OCI-LY1 (cell line): ENCODE data around the gene EIF4ENIF1.

Experiments
- H2AFZ ChIP-seq: fragments of 200-600 bp; sonication (generic), shearing (Covaris generic); 2 replicates; pipeline ENCODE4 v1.6.0; 2014; ENCODE audit warnings: antibody characterized with exemption, mild to moderate bottlenecking, low read length
- H3F3A ChIP-seq: fragments of 200-600 bp; sonication (generic), shearing (Covaris generic); 2 replicates; pipeline ENCODE4 v1.6.0; 2014; ENCODE audit warnings: mild to moderate bottlenecking, antibody characterized with exemption, low read length, moderate library complexity; ENCODE audit not compliant: insufficient read depth
- H3K27ac ChIP-seq: fragments of 200-600 bp; sonication (generic); 2 replicates; pipeline ENCODE4 v1.5.1; 2014; ENCODE audit warnings: low read length, mixed run types, mild to moderate bottlenecking, low read depth; ENCODE audit not compliant: poor library complexity, severe bottlenecking
- H3K27me3 ChIP-seq: fragments of 200-600 bp; sonication (generic); 2 replicates; pipeline ENCODE4 v1.6.0; 2014; ENCODE audit warnings: antibody characterized with exemption, mild to moderate bottlenecking, low read length, moderate library complexity; ENCODE audit not compliant: insufficient read depth
- H3K36me3 ChIP-seq: fragments of 200-600 bp; sonication (generic); 2 replicates; pipeline ENCODE4 v1.6.1; 2014; ENCODE audit warnings: mild to moderate bottlenecking, antibody characterized with exemption, low read length, moderate library complexity, mixed read lengths; ENCODE audit not compliant: insufficient read depth
- H3K4me1 ChIP-seq: fragments of 200-600 bp; sonication (generic); 2 replicates; pipeline ENCODE4 v1.5.1; 2014; ENCODE audit warnings: mild to moderate bottlenecking, low read length, moderate library complexity; ENCODE audit not compliant: insufficient read depth, severe bottlenecking
- H3K4me2 ChIP-seq: fragments of 200-600 bp; sonication (generic), shearing (Covaris generic); 2 replicates; pipeline ENCODE4 v1.6.1; 2014; ENCODE audit warnings: low read length
- H3K4me3 ChIP-seq: fragments of 200-600 bp; sonication (generic); 2 replicates; pipeline ENCODE4 v1.5.1; 2014; ENCODE audit warnings: low read length, low read depth, mild to moderate bottlenecking, mixed read lengths; ENCODE audit not compliant: poor library complexity, severe bottlenecking
- H3K79me2 ChIP-seq: fragments of 200-600 bp; shearing (Covaris generic); 2 replicates; pipeline ENCODE4 v1.6.1; 2016; ENCODE audit warnings: mixed run types, low read length, mixed read lengths; ENCODE audit not compliant: insufficient read depth
- H3K9ac ChIP-seq: fragments of 200-600 bp; sonication (generic), shearing (Covaris generic); 2 replicates; pipeline ENCODE4 v1.6.1; 2014; ENCODE audit warnings: mild to moderate bottlenecking, low read length, mixed read lengths
- H3K9me2 ChIP-seq: fragments of 200-600 bp; sonication (generic), shearing (Covaris generic); 2 replicates; pipeline ENCODE4 v1.6.1; 2014; ENCODE audit warnings: low read depth, mild to moderate bottlenecking, low read length, mixed read lengths
- H3K9me3 ChIP-seq: fragments of 200-600 bp; shearing (Covaris generic); 2 replicates; pipeline ENCODE4 v1.6.1; 2014; ENCODE audit warnings: low read length, mixed read lengths
- H4K20me1 ChIP-seq: fragments of 200-600 bp; sonication (generic), shearing (Covaris generic); 2 replicates; pipeline ENCODE4 v1.6.0; 2016; ENCODE audit warnings: mild to moderate bottlenecking, low read length; ENCODE audit not compliant: insufficient read depth
- CTCF ChIP-seq: fragments of 200-600 bp; sonication (generic), shearing (Covaris generic); IDR thresholded peaks from 2 replicates; pipeline ENCODE4 v1.5.1; 2017; ENCODE audit warnings: mild to moderate bottlenecking, antibody characterized with exemption, low read length, moderate library complexity, mixed read lengths
- EZH2 ChIP-seq: fragments of 200-600 bp; sonication (generic), shearing (Covaris generic); IDR thresholded peaks from 2 replicates; pipeline ENCODE4 v1.8.0; 2017; ENCODE audit warnings: borderline replicate concordance, mixed run types, mild to moderate bottlenecking, antibody characterized with exemption, low read length, moderate library complexity, mixed read lengths

The EIF4ENIF1 gene

GRCh38 chr22:31489632-31490495, at the start of gene EIF4ENIF1:
EIF4ENIF1 (minus strand) TSS chr22:31489842; CDS start chr22:31488718, 1,124 bp downstream.
- H3K9me2 ChIP-seq: no peaks in the 10 kb centered on the region
- H3K27me3 ChIP-seq: no peaks in the 10 kb centered on the region
- no peak within 1 kb of the TSS for H2AFZ ChIP-seq
- peak within 1 kb of the TSS; percentile 86 for H3K9ac ChIP-seq
- H3K27ac ChIP-seq: peak within 1 kb of the TSS; percentile 95
- peak within 1 kb of the TSS; percentile 72 for H3K4me3 ChIP-seq
- H4K20me1 ChIP-seq: no peaks in the 10 kb centered on the region
- peaks cover 15% of the 10 kb centered on the region; the same call in 1 of the 2 replicates for H3K79me2 ChIP-seq
- peaks cover 28% of the 10 kb centered on the region for H3K36me3 ChIP-seq
- H3F3A ChIP-seq: peaks cover 4% of the 10 kb centered on the region; the same call in 1 of the 2 replicates
- peak within 1 kb of the TSS; percentile 82 for H3K4me2 ChIP-seq
- no peak for TF ChIP-seq CTCF
- no peak for TF ChIP-seq EZH2
- peaks cover 43% of the 10 kb centered on the region for H3K4me1 ChIP-seq
- H3K9me3 ChIP-seq: no peaks in the 10 kb centered on the region

GRCh38 chr22:31538815-31539214, 49.2 kb upstream of the EIF4ENIF1 start:
- H3K9me2 ChIP-seq: no peaks in the 10 kb centered on the region
- no peaks in the 10 kb centered on the region for H3K27me3 ChIP-seq
- H4K20me1 ChIP-seq: no peaks in the 10 kb centered on the region
- no peaks in the 10 kb centered on the region for H3K79me2 ChIP-seq
- no peak overlapping the region for H3K4me3 ChIP-seq
- H3K9ac ChIP-seq: no peak overlapping the region
- no peak overlapping the region for H2AFZ ChIP-seq
- H3K27ac ChIP-seq: no peak overlapping the region
- H3K4me2 ChIP-seq: no peak overlapping the region
- H3F3A ChIP-seq: no peaks in the 10 kb centered on the region
- no peak for TF ChIP-seq CTCF
- TF ChIP-seq EZH2: no peak
- H3K9me3 ChIP-seq: no peaks in the 10 kb centered on the region
- H3K4me1 ChIP-seq: no peaks in the 10 kb centered on the region
- H3K36me3 ChIP-seq: peaks cover 44% of the 10 kb centered on the region

GRCh38 chr22:31537019-31537535, 47.4 kb upstream of the EIF4ENIF1 start:
- Histone ChIP-seq H3F3A (no peaks in the 10 kb centered on the region), H3K9me2 (no peaks in the 10 kb centered on the region), H4K20me1 (no peaks in the 10 kb centered on the region), H3K36me3 (peaks cover 57% of the 10 kb centered on the region), H3K9ac (no peak overlapping the region), H3K4me2 (no peak overlapping the region), H3K27me3 (no peaks in the 10 kb centered on the region), H3K79me2 (no peaks in the 10 kb centered on the region), H2AFZ (no peak overlapping the region), H3K9me3 (no peaks in the 10 kb centered on the region), H3K4me3 (no peak overlapping the region), H3K4me1 (no peaks in the 10 kb centered on the region), H3K27ac (no peak overlapping the region)
- no peak for TF ChIP-seq EZH2
- TF ChIP-seq CTCF: no peak
